GM21723 (cell line): ENCODE results near the gene PLK1.
"Not testable (repeated sequence)": the region's sequence is repeated elsewhere in the genome, so short reads cannot be mapped to it uniquely, and the experiment has no call there.

Experiments used
- ATAC-seq: cut with Tn5 transposase; IDR thresholded peaks from one replicate; pipeline ENCODE4 v1.9.1; 2021; ENCODE audit warnings: mild to moderate bottlenecking, moderate library complexity; ENCODE audit not compliant: unreplicated experiment

PLK1 gene

GRCh38 chr16:23678430-23679273 is at the start of gene PLK1:
Gene PLK1, plus strand, starts transcription at chr16:23678889. Its CDS starts 44 bp downstream, at chr16:23678933.
- ATAC-seq: peak; percentile 87

- ATAC-seq: no peak
Observed at GRCh38 chr16:23629516-23629915, 49.2 kb upstream of the PLK1 start.

GRCh38 chr16:23631874-23632273 is 46.8 kb upstream of the PLK1 start:
- ATAC-seq: not testable (repeated sequence)

- no peak for ATAC-seq
Observed at GRCh38 chr16:23634461-23635036, 44.1 kb upstream of the PLK1 start.

GRCh38 chr16:23635958-23636357 is 42.7 kb upstream of the PLK1 start:
- no peak for ATAC-seq

- ATAC-seq: no peak
Observed at GRCh38 chr16:23640615-23640930, 38.1 kb upstream of the PLK1 start.

- peak; percentile 93 for ATAC-seq
Observed at GRCh38 chr16:23640931-23641765, 37.5 kb upstream of the PLK1 start, which contains the start of the genes DCTN5 and PALB2. Gene DCTN5, plus strand, starts transcription at chr16:23641466. Its CDS starts 77 bp downstream, at chr16:23641543. Gene PALB2, minus strand, starts transcription at chr16:23641310. Its CDS starts 153 bp downstream, at chr16:23641157.

GRCh38 chr16:23642246-23642774 is 36.4 kb upstream of the PLK1 start:
- no peak for ATAC-seq

GRCh38 chr16:23650674-23651416 is 27.8 kb upstream of the PLK1 start:
- ATAC-seq: no peak

GRCh38 chr16:23651943-23652468 is 26.7 kb upstream of the PLK1 start:
- no peak for ATAC-seq

- no peak for ATAC-seq
Observed at GRCh38 chr16:23663918-23664317, 14.8 kb upstream of the PLK1 start.

- ATAC-seq: no peak
Observed at GRCh38 chr16:23666571-23667354, 11.9 kb upstream of the PLK1 start.

- no peak for ATAC-seq
Observed at GRCh38 chr16:23667355-23667659, 11.4 kb upstream of the PLK1 start.

GRCh38 chr16:23668225-23668624 is 10.5 kb upstream of the PLK1 start:
- no peak for ATAC-seq

- no peak for ATAC-seq
Observed at GRCh38 chr16:23668873-23669272, 9.8 kb upstream of the PLK1 start.

- ATAC-seq: peak; percentile 93
Observed at GRCh38 chr16:23670137-23670776, 8.4 kb upstream of the PLK1 start.

- no peak for ATAC-seq
Observed at GRCh38 chr16:23673971-23674614, 4.6 kb upstream of the PLK1 start.

- no peak for ATAC-seq
Observed at GRCh38 chr16:23676924-23677480, 1.7 kb upstream of the PLK1 start.
